HEK293 (cell line): ENCODE results near the gene TCF12.

Experiments used
- CTCF ChIA-PET: fragments of 350-600 bp; formaldehyde crosslinking; extraction: SDS; loops from one replicate; lab custom pipeline; 2021; ENCODE audit warnings: antibody characterized with exemption; lab: Yijun Ruan, JAX
- POLR2A ChIA-PET: fragments of 300-600 bp; formaldehyde crosslinking; extraction: SDS; loops from one replicate; lab custom pipeline; 2020; ENCODE audit warnings: antibody characterized with exemption, inconsistent platforms; lab: Yijun Ruan, JAX
- H3K27ac ChIP-seq: fragments of 200-500 bp; sonication (Bioruptor generic); 2 replicates; pipeline ENCODE4 v1.5.1; 2014; ENCODE audit warnings: low read depth, low read length, control low read depth, inconsistent platforms; ENCODE audit errors: extremely low read depth
- H3K36me3 ChIP-seq, 2 experiments: fragments of 200-500 bp in 1 of 2; sonication (Bioruptor generic) in 1 of 2; 1 replicate in 1 of 2; 2 replicates in 1 of 2; pipeline ENCODE4 v1.5.1; 2014 to 2017; ENCODE audit warnings: inconsistent platforms in 2 of 2, low read length in 2 of 2; ENCODE audit not compliant: control insufficient read depth in 2 of 2, insufficient read depth in 1 of 2
- H3K4me1 ChIP-seq: fragments of 200-500 bp; sonication (Bioruptor generic); 2 replicates; pipeline ENCODE4 v1.5.1; 2014; ENCODE audit warnings: mild to moderate bottlenecking, low read length, inconsistent platforms; ENCODE audit not compliant: control insufficient read depth, insufficient read depth
- H3K4me3 ChIP-seq: 2 replicates; pipeline ENCODE4 v1.5.1; 2011; ENCODE audit warnings: low read depth, mild to moderate bottlenecking, control low read depth, low read length, moderate library complexity
- H3K9me3 ChIP-seq: fragments of 200-500 bp; sonication (Bioruptor generic); 2 replicates; pipeline ENCODE4 v1.5.1; 2014; ENCODE audit warnings: low read depth, low read length, inconsistent platforms; ENCODE audit not compliant: control insufficient read depth, insufficient read depth
- SALL2 ChIP-seq: fragments of 450-650 bp; formaldehyde crosslinking; IDR thresholded peaks from 2 replicates; pipeline ENCODE4 v1.5.0; 2017; ENCODE audit warnings: missing biosample characterization, mild to moderate bottlenecking, missing genetic modification characterization, borderline replicate concordance
- YY2 ChIP-seq: fragments of 450-650 bp; formaldehyde crosslinking; IDR thresholded peaks from 2 replicates; pipeline ENCODE4 v1.5.1; 2016; ENCODE audit warnings: missing biosample characterization, missing genetic modification characterization
- ZBTB1 ChIP-seq: fragments of 450-650 bp; formaldehyde crosslinking; IDR thresholded peaks from 2 replicates; pipeline ENCODE4 v1.5.1; 2016; ENCODE audit warnings: missing biosample characterization, missing genetic modification characterization
- ZBTB21 ChIP-seq: fragments of 450-650 bp; formaldehyde crosslinking; IDR thresholded peaks from 2 replicates; pipeline ENCODE4 v1.5.1; 2017; ENCODE audit warnings: missing biosample characterization, missing genetic modification characterization
- ZNF16 ChIP-seq: fragments of 450-650 bp; formaldehyde crosslinking; IDR thresholded peaks from 2 replicates; pipeline ENCODE4 v1.5.1; 2016; ENCODE audit warnings: low read depth, missing biosample characterization, missing genetic modification characterization
- ZNF292 ChIP-seq: fragments of 450-650 bp; formaldehyde crosslinking; IDR thresholded peaks from 2 replicates; pipeline ENCODE4 v1.5.1; 2016; ENCODE audit warnings: low read depth, missing biosample characterization, missing genetic modification characterization, borderline replicate concordance
- ZNF311 ChIP-seq: fragments of 450-650 bp; formaldehyde crosslinking; IDR thresholded peaks from 2 replicates; pipeline ENCODE4 v1.5.1; 2017; ENCODE audit warnings: missing biosample characterization, missing genetic modification characterization, borderline replicate concordance
- ZNF354C ChIP-seq: fragments of 450-650 bp; formaldehyde crosslinking; IDR thresholded peaks from 2 replicates; pipeline ENCODE4 v1.5.1; 2016; ENCODE audit warnings: missing biosample characterization, missing genetic modification characterization, low read depth, borderline replicate concordance
- ZNF530 ChIP-seq: fragments of 450-650 bp; formaldehyde crosslinking; IDR thresholded peaks from 2 replicates; pipeline ENCODE4 v1.5.1; 2016; ENCODE audit warnings: low read depth, missing biosample characterization, missing genetic modification characterization
- ZNF626 ChIP-seq: fragments of 450-650 bp; sonication (Bioruptor Pico); formaldehyde crosslinking; IDR thresholded peaks from 2 replicates; pipeline ENCODE4 v1.5.1; 2018; ENCODE audit warnings: missing biosample characterization, missing genetic modification characterization, inconsistent platforms
- ZNF664 ChIP-seq: fragments of 450-650 bp; formaldehyde crosslinking; IDR thresholded peaks from 2 replicates; pipeline ENCODE4 v1.5.1; 2016; ENCODE audit warnings: missing biosample characterization, missing genetic modification characterization
- ZNF776 ChIP-seq: fragments of 450-650 bp; formaldehyde crosslinking; IDR thresholded peaks from 2 replicates; pipeline ENCODE4 v1.5.0; 2017; ENCODE audit warnings: missing biosample characterization, missing genetic modification characterization, borderline replicate concordance
- ZSCAN16 ChIP-seq: fragments of 450-650 bp; formaldehyde crosslinking; IDR thresholded peaks from 2 replicates; pipeline ENCODE4 v1.5.1; 2016; ENCODE audit warnings: missing biosample characterization, missing genetic modification characterization
- TF ChIP-seq, protein P1 (sequence below): fragments of 450-650 bp; formaldehyde crosslinking; IDR thresholded peaks from 2 replicates; pipeline ENCODE4 v1.5.0; 2017; ENCODE audit warnings: missing biosample characterization, missing genetic modification characterization, borderline replicate concordance
- TF ChIP-seq, protein P2 (sequence below): fragments of 450-650 bp; formaldehyde crosslinking; IDR thresholded peaks from 2 replicates; pipeline ENCODE4 v1.5.1; 2016; ENCODE audit warnings: missing biosample characterization, missing genetic modification characterization
- TF ChIP-seq, protein P3 (sequence below): fragments of 450-650 bp; formaldehyde crosslinking; IDR thresholded peaks from 2 replicates; pipeline ENCODE4 v1.5.1; 2016; ENCODE audit warnings: missing biosample characterization, missing genetic modification characterization, borderline replicate concordance
- TF ChIP-seq, protein P4 (sequence below): fragments of 450-650 bp; formaldehyde crosslinking; IDR thresholded peaks from 2 replicates; pipeline ENCODE4 v1.5.1; 2016; ENCODE audit warnings: missing biosample characterization, missing genetic modification characterization
- TF ChIP-seq, protein P5 (sequence below): fragments of 450-650 bp; formaldehyde crosslinking; IDR thresholded peaks from 2 replicates; pipeline ENCODE4 v1.5.1; 2016; ENCODE audit warnings: missing biosample characterization, missing genetic modification characterization

Gene TCF12

DNA sequence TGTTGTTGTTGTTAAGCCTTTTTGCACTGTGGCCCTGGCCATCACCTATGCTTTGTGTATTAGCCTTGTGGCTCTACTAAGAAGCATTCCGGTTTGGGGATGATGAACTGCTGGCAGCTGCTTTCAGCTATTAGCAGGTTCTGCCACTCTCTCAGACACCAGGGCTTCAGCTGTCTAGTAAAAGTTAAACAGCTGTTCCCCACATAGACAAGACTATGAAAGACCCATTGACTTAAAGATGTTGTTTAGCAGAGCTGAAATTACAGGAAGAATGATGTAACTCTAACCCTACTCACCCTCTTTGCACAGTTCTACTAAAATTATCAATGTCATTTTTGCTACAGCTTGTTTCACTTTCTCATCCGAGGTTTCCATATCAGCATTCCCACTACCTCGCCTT, 326.7 kb downstream of the TCF12 start:
- CTCF ChIA-PET, result interaction anchor here (0.6 kb wide), 1 partner anchor 61 kb away, joined by 3 read pairs; no protein-coding TSS in a partner anchor
- Histone ChIP-seq H3K27ac (no peak overlapping the region), H3K9me3 (no peaks in the 10 kb centered on the region), H3K36me3 (peaks cover 0 to 10% of the 10 kb centered on the region in 2 experiments; a peak in 1 of 3 replicates), H3K4me1 (no peaks in the 10 kb centered on the region), H3K4me3 (no peak overlapping the region)
- POLR2A ChIA-PET, result no interaction called here
- TF ChIP-seq, protein P1, sequence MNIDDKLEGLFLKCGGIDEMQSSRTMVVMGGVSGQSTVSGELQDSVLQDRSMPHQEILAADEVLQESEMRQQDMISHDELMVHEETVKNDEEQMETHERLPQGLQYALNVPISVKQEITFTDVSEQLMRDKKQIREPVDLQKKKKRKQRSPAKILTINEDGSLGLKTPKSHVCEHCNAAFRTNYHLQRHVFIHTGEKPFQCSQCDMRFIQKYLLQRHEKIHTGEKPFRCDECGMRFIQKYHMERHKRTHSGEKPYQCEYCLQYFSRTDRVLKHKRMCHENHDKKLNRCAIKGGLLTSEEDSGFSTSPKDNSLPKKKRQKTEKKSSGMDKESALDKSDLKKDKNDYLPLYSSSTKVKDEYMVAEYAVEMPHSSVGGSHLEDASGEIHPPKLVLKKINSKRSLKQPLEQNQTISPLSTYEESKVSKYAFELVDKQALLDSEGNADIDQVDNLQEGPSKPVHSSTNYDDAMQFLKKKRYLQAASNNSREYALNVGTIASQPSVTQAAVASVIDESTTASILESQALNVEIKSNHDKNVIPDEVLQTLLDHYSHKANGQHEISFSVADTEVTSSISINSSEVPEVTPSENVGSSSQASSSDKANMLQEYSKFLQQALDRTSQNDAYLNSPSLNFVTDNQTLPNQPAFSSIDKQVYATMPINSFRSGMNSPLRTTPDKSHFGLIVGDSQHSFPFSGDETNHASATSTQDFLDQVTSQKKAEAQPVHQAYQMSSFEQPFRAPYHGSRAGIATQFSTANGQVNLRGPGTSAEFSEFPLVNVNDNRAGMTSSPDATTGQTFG (tag by site-specific recombination), result no peak
- no peak for TF ChIP-seq ZSCAN16 (tag by site-specific recombination)
- no peak for TF ChIP-seq SALL2 (tag by site-specific recombination)
- no peak for TF ChIP-seq ZNF776
- TF ChIP-seq ZBTB21, result no peak
- TF ChIP-seq ZNF16 (tag by site-specific recombination), result no peak
- TF ChIP-seq, protein P2, sequence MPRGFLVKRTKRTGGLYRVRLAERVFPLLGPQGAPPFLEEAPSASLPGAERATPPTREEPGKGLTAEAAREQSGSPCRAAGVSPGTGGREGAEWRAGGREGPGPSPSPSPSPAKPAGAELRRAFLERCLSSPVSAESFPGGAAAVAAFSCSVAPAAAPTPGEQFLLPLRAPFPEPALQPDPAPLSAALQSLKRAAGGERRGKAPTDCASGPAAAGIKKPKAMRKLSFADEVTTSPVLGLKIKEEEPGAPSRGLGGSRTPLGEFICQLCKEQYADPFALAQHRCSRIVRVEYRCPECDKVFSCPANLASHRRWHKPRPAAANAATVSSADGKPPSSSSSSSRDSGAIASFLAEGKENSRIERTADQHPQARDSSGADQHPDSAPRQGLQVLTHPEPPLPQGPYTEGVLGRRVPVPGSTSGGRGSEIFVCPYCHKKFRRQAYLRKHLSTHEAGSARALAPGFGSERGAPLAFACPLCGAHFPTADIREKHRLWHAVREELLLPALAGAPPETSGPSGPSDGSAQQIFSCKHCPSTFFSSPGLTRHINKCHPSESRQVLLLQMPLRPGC (tag by site-specific recombination), result no peak
- TF ChIP-seq YY2 (tag by site-specific recombination), result no peak
- TF ChIP-seq, protein P3, sequence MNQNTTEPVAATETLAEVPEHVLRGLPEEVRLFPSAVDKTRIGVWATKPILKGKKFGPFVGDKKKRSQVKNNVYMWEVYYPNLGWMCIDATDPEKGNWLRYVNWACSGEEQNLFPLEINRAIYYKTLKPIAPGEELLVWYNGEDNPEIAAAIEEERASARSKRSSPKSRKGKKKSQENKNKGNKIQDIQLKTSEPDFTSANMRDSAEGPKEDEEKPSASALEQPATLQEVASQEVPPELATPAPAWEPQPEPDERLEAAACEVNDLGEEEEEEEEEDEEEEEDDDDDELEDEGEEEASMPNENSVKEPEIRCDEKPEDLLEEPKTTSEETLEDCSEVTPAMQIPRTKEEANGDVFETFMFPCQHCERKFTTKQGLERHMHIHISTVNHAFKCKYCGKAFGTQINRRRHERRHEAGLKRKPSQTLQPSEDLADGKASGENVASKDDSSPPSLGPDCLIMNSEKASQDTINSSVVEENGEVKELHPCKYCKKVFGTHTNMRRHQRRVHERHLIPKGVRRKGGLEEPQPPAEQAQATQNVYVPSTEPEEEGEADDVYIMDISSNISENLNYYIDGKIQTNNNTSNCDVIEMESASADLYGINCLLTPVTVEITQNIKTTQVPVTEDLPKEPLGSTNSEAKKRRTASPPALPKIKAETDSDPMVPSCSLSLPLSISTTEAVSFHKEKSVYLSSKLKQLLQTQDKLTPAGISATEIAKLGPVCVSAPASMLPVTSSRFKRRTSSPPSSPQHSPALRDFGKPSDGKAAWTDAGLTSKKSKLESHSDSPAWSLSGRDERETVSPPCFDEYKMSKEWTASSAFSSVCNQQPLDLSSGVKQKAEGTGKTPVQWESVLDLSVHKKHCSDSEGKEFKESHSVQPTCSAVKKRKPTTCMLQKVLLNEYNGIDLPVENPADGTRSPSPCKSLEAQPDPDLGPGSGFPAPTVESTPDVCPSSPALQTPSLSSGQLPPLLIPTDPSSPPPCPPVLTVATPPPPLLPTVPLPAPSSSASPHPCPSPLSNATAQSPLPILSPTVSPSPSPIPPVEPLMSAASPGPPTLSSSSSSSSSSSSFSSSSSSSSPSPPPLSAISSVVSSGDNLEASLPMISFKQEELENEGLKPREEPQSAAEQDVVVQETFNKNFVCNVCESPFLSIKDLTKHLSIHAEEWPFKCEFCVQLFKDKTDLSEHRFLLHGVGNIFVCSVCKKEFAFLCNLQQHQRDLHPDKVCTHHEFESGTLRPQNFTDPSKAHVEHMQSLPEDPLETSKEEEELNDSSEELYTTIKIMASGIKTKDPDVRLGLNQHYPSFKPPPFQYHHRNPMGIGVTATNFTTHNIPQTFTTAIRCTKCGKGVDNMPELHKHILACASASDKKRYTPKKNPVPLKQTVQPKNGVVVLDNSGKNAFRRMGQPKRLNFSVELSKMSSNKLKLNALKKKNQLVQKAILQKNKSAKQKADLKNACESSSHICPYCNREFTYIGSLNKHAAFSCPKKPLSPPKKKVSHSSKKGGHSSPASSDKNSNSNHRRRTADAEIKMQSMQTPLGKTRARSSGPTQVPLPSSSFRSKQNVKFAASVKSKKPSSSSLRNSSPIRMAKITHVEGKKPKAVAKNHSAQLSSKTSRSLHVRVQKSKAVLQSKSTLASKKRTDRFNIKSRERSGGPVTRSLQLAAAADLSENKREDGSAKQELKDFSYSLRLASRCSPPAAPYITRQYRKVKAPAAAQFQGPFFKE (tag by site-specific recombination), result no peak

DNA sequence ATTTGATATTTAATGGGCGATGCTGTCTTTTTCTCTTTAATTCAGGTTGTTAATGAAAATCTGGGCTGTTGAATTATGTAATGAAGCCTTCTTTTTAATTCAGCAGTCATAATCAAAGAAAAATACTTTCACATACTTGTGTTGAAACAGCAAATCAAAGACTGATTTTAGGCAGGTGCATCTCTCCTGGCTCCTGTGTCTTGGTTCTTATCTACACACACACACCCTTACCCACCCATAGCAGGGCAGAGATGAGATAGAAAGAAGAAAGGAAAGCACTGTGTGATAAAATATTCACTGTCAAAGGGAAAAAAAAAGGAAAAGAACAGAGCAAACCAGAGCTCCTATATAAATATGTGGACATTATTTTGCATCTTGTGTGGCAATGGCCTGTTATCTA, 327.3 kb downstream of the TCF12 start:
- Histone ChIP-seq H3K36me3 (peaks cover 0 to 10% of the 10 kb centered on the region in 2 experiments; a peak in 1 of 3 replicates), H3K27ac (no peak overlapping the region), H3K4me3 (no peak overlapping the region), H3K4me1 (no peaks in the 10 kb centered on the region), H3K9me3 (no peaks in the 10 kb centered on the region)
- ChIA-PET POLR2A (no interaction called here), CTCF (no interaction called here)
- TF ChIP-seq, protein P2 (tag by site-specific recombination), result no peak
- TF ChIP-seq ZNF626 (tag by site-specific recombination), result no peak
- no peak for TF ChIP-seq ZNF664
- no peak for TF ChIP-seq ZBTB1
- no peak for TF ChIP-seq ZNF354C
- TF ChIP-seq, protein P4, sequence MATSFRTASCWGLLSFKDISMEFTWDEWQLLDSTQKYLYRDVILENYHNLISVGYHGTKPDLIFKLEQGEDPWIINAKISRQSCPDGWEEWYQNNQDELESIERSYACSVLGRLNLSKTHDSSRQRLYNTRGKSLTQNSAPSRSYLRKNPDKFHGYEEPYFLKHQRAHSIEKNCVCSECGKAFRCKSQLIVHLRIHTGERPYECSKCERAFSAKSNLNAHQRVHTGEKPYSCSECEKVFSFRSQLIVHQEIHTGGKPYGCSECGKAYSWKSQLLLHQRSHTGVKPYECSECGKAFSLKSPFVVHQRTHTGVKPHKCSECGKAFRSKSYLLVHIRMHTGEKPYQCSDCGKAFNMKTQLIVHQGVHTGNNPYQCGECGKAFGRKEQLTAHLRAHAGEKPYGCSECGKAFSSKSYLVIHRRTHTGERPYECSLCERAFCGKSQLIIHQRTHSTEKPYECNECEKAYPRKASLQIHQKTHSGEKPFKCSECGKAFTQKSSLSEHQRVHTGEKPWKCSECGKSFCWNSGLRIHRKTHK (tag by site-specific recombination), result no peak
- TF ChIP-seq, protein P5, sequence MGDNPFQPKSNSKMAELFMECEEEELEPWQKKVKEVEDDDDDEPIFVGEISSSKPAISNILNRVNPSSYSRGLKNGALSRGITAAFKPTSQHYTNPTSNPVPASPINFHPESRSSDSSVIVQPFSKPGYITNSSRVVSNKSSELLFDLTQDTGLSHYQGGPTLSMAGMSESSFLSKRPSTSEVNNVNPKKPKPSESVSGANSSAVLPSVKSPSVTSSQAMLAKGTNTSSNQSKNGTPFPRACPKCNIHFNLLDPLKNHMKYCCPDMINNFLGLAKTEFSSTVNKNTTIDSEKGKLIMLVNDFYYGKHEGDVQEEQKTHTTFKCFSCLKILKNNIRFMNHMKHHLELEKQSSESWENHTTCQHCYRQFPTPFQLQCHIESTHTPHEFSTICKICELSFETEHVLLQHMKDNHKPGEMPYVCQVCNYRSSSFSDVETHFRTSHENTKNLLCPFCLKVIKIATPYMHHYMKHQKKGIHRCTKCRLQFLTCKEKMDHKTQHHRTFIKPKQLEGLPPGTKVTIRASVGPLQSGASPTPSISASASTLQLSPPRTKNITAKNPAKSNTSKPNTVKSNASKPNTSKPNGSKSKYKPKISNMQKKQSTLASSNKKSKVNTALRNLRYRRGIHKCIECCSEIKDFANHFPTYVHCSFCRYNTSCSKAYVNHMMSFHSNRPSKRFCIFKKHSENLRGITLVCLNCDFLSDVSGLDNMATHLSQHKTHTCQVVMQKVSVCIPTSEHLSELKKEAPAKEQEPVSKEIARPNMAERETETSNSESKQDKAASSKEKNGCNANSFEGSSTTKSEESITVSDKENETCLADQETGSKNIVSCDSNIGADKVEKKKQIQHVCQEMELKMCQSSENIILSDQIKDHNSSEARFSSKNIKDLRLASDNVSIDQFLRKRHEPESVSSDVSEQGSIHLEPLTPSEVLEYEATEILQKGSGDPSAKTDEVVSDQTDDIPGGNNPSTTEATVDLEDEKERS, result no peak
- no peak for TF ChIP-seq ZNF292 (tag by site-specific recombination)
- TF ChIP-seq ZNF311 (tag by site-specific recombination), result no peak
- no peak for TF ChIP-seq ZNF530
